22Rv1 (cell line): ENCODE results near the gene SLCO3A1.

Experiments used
- ZFX ChIP-seq: fragments of 450-650 bp; IDR thresholded peaks from 2 replicates; pipeline ENCODE4 v1.6.1; 2017; ENCODE audit warnings: antibody characterized with exemption, borderline replicate concordance
- TF ChIP-seq, protein P1 (sequence below): fragments of 450-650 bp; IDR thresholded peaks from 2 replicates; pipeline ENCODE4 v1.5.1; 2017; ENCODE audit warnings: mild to moderate bottlenecking

GRCh38 chr15:92006186-92007028 lies 152.9 kb downstream of the SLCO3A1 start:
- TF ChIP-seq, protein P1, sequence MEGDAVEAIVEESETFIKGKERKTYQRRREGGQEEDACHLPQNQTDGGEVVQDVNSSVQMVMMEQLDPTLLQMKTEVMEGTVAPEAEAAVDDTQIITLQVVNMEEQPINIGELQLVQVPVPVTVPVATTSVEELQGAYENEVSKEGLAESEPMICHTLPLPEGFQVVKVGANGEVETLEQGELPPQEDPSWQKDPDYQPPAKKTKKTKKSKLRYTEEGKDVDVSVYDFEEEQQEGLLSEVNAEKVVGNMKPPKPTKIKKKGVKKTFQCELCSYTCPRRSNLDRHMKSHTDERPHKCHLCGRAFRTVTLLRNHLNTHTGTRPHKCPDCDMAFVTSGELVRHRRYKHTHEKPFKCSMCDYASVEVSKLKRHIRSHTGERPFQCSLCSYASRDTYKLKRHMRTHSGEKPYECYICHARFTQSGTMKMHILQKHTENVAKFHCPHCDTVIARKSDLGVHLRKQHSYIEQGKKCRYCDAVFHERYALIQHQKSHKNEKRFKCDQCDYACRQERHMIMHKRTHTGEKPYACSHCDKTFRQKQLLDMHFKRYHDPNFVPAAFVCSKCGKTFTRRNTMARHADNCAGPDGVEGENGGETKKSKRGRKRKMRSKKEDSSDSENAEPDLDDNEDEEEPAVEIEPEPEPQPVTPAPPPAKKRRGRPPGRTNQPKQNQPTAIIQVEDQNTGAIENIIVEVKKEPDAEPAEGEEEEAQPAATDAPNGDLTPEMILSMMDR, result no peak
- TF ChIP-seq ZFX, result no peak
